ENCODE data around the gene ZYG11B. TPM values are rescaled to one million over a fixed set of nuclear protein-coding genes. Genes with fewer than 3 reads are reported as not detected.

Gene ZYG11B
- total and polyA plus RNA-seq, 2 of the 13 experiments (the other 11 are each of a cell fraction or from before 2014, with no cell fraction given): 6.9 to 17.9 TPM

GRCh38 chr1:52814465-52814864, 88.2 kb downstream of the ZYG11B start:
- H3K4me3 ChIP-seq (replicated peaks in 1 of 3; ENCODE audit: insufficient read depth in 1 of 3, low read depth in 2 of 3, low read length in 3 of 3): no peak overlapping the region
- WGBS (ENCODE audit: low lambda C conversion rate): 59% methylated on average over 2 of the region's 2 CpGs
- BruUV-seq (replicated peaks): no TSS peak
- H2AFZ ChIP-seq (ENCODE audit: low read length): no peak overlapping the region
- H3K27ac ChIP-seq (ENCODE audit: extremely low read length, insufficient read depth, low read length): no peak overlapping the region
- FAIRE-seq (peak; percentile 37), DNase-seq (ENCODE audit: low spot score) (peak; percentile 65), ATAC-seq (peak; percentile 65)
- H3K79me2 ChIP-seq (ENCODE audit: insufficient read depth, low read length): no peaks in the 10 kb centered on the region
- ChIA-PET POLR2A (no interaction called here), CTCF (ENCODE audit: low intra/inter-chr PET ratio, low total read pairs) (no interaction called here)
- no peaks in the 10 kb centered on the region for H4K20me1 ChIP-seq (ENCODE audit: insufficient read depth, low read length)
- intact Hi-C loops (cut with micrococcal nuclease; ENCODE audit: unreplicated experiment) (no loop called here), in situ Hi-C loops (cut with HindIII; ENCODE audit: extremely low pct_ligation_motif_present, low pct_unique_long_range_greater_than_20kb) (no loop called here)
- H3K4me2 ChIP-seq (ENCODE audit: low read depth, low read length): no peak overlapping the region
- H3K27me3 ChIP-seq (ENCODE audit: control insufficient read depth in 1 of 2, insufficient read depth in 2 of 2, low read length in 2 of 2): no peaks in the 10 kb centered on the region
- H3K9ac ChIP-seq (ENCODE audit: insufficient read depth, low read depth, low read length): no peak overlapping the region
- H3K4me1 ChIP-seq (ENCODE audit: insufficient read depth, low read length): peaks cover 11% of the 10 kb centered on the region
- H3K9me3 ChIP-seq (ENCODE audit: low read length): no peaks in the 10 kb centered on the region
- peaks cover 3 to 25% of the 10 kb centered on the region in 2 experiments; a peak in 2 of 5 replicates for H3K36me3 ChIP-seq (replicated peaks in 1 of 2; ENCODE audit: control insufficient read depth in 1 of 2, insufficient read depth in 2 of 2, low read length in 2 of 2)
- TF ChIP-seq, protein P1, sequence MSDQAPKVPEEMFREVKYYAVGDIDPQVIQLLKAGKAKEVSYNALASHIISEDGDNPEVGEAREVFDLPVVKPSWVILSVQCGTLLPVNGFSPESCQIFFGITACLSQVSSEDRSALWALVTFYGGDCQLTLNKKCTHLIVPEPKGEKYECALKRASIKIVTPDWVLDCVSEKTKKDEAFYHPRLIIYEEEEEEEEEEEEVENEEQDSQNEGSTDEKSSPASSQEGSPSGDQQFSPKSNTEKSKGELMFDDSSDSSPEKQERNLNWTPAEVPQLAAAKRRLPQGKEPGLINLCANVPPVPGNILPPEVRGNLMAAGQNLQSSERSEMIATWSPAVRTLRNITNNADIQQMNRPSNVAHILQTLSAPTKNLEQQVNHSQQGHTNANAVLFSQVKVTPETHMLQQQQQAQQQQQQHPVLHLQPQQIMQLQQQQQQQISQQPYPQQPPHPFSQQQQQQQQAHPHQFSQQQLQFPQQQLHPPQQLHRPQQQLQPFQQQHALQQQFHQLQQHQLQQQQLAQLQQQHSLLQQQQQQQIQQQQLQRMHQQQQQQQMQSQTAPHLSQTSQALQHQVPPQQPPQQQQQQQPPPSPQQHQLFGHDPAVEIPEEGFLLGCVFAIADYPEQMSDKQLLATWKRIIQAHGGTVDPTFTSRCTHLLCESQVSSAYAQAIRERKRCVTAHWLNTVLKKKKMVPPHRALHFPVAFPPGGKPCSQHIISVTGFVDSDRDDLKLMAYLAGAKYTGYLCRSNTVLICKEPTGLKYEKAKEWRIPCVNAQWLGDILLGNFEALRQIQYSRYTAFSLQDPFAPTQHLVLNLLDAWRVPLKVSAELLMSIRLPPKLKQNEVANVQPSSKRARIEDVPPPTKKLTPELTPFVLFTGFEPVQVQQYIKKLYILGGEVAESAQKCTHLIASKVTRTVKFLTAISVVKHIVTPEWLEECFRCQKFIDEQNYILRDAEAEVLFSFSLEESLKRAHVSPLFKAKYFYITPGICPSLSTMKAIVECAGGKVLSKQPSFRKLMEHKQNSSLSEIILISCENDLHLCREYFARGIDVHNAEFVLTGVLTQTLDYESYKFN (CRISPR knock-in tag; conservative IDR thresholded peaks at IDR 0.05): peak; percentile 26; the same call in 1 of the 2 replicates
- peak; percentile 98 for TF ChIP-seq TEAD3 (CRISPR knock-in tag; optimal IDR thresholded peaks at IDR 0.05; ENCODE audit: borderline replicate concordance)
- TF ChIP-seq FOXP4 (CRISPR knock-in tag; IDR thresholded peaks at IDR 0.05): peak; percentile 36; the same call in 1 of the 2 replicates
- peak; percentile 65 for TF ChIP-seq ATF7 (IDR thresholded peaks at IDR 0.05)
- TF ChIP-seq ATF7 (CRISPR knock-in tag; IDR thresholded peaks at IDR 0.05): no peak
- TF ChIP-seq AHR (CRISPR knock-in tag; IDR thresholded peaks at IDR 0.05): no peak
- TF ChIP-seq GABPA (IDR thresholded peaks at IDR 0.05; ENCODE audit: low read depth, low read length): no peak
- TF ChIP-seq GABPA (CRISPR knock-in tag; IDR thresholded peaks at IDR 0.05; ENCODE audit: low read depth): peak; percentile 51; the same call in 1 of the 2 replicates
- TF ChIP-seq FOXP1 (IDR thresholded peaks at IDR 0.05): no peak
- TF ChIP-seq FOXP1 (CRISPR knock-in tag; IDR thresholded peaks at IDR 0.05): peak; percentile 62
- peak; percentile 52; the same call in 1 of the 2 replicates for TF ChIP-seq FOXK1 (CRISPR knock-in tag; IDR thresholded peaks at IDR 0.05; ENCODE audit: borderline replicate concordance, low read depth)
- TF ChIP-seq ZBTB20 (CRISPR knock-in tag; IDR thresholded peaks at IDR 0.05; ENCODE audit: borderline replicate concordance, low read depth): no peak; the same call in 1 of the 2 replicates
- peak; percentile 72 for TF ChIP-seq FOSL2 (CRISPR knock-in tag; IDR thresholded peaks at IDR 0.05)
- no peak for TF ChIP-seq ZNF180 (CRISPR knock-in tag; IDR thresholded peaks at IDR 0.05; ENCODE audit: borderline replicate concordance, low read depth)
- no peak for TF ChIP-seq CREB1 (IDR thresholded peaks at IDR 0.05)
- peak; percentile 37; the same call in 1 of the 2 replicates for TF ChIP-seq CREB1 (CRISPR knock-in tag; IDR thresholded peaks at IDR 0.05)
- TF ChIP-seq ATF3 (CRISPR knock-in tag; IDR thresholded peaks at IDR 0.05): peak; percentile 92
- TF ChIP-seq GABPB1 (CRISPR knock-in tag; IDR thresholded peaks at IDR 0.05): peak; percentile 29; the same call in 1 of the 2 replicates
- TF ChIP-seq, protein P2, sequence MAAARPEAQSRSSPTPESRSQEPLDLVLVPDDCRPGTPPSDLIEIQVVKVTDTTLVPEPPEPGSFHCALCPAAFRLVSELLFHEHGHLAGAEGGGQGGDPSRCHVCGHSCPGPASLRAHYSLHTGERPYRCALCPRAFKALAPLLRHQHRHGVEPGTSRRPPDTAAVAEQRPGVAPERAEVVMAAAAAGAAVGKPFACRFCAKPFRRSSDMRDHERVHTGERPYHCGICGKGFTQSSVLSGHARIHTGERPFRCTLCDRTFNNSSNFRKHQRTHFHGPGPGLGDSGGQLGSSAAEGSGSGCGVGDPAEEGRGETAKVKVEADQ (CRISPR knock-in tag; IDR thresholded peaks at IDR 0.05; ENCODE audit: borderline replicate concordance): no peak
- TF ChIP-seq ZMYM3 (CRISPR knock-in tag; IDR thresholded peaks at IDR 0.05): peak; percentile 32; the same call in 1 of the 2 replicates
- peak; percentile 26; the same call in 1 of the 2 replicates for TF ChIP-seq MED1 (CRISPR knock-in tag; IDR thresholded peaks at IDR 0.05)
- peak; percentile 94 for TF ChIP-seq CEBPG (CRISPR knock-in tag; IDR thresholded peaks at IDR 0.05)

Data from HepG2 (cell line).